ENCODE measurements around the gene DIP2B.

DNA sequence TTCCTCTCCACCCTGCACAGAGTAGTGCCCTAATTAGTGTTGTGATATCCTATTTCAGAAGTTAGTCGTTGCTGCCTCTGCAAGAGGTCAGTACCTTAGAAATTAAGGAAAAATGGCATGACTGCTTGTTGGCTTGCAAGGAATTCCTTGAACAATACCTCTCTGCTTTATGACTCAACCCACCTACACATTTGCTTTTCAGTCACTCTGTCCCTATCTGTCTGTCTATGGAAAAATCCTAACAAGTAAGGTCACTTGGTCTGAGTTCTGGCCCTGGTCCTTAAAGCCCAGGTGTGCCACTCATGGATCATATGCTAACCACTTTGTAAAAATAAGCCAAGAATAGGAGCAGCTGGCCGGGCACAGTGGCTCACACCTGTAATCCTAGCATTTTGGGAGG, 142.7 kb downstream of the DIP2B start:
- TF ChIP-seq, protein P1, sequence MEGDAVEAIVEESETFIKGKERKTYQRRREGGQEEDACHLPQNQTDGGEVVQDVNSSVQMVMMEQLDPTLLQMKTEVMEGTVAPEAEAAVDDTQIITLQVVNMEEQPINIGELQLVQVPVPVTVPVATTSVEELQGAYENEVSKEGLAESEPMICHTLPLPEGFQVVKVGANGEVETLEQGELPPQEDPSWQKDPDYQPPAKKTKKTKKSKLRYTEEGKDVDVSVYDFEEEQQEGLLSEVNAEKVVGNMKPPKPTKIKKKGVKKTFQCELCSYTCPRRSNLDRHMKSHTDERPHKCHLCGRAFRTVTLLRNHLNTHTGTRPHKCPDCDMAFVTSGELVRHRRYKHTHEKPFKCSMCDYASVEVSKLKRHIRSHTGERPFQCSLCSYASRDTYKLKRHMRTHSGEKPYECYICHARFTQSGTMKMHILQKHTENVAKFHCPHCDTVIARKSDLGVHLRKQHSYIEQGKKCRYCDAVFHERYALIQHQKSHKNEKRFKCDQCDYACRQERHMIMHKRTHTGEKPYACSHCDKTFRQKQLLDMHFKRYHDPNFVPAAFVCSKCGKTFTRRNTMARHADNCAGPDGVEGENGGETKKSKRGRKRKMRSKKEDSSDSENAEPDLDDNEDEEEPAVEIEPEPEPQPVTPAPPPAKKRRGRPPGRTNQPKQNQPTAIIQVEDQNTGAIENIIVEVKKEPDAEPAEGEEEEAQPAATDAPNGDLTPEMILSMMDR (IDR thresholded peaks at IDR 0.05) = no peak
- no peak for TF ChIP-seq POLR2A (IDR thresholded peaks at IDR 0.05)
- TF ChIP-seq POLR2AphosphoS5 (IDR thresholded peaks at IDR 0.05) = no peak
